ENCODE data around the gene MYO1H. TPM values are rescaled to one million over a fixed set of nuclear protein-coding genes. Genes with fewer than 3 reads are reported as not detected.

MYO1H gene
- total RNA-seq, 1 experiment from 2014 or later, result 0.26 TPM

- no peaks in the 10 kb centered on the region for H3K9me3 ChIP-seq (ENCODE audit: control insufficient read depth, low read depth, low read length)
- Mint-ChIP-seq H3K4me3 (no peak overlapping the region; a peak in 1 of 5 replicates), H3K36me3 (ENCODE audit: insufficient read depth in 1 of 3, low read depth in 3 of 3) (peaks cover 3 to 38% (median 22%) of the 10 kb centered on the region in 3 experiments; a peak in 6 of 7 replicates), H3K27ac (peak overlapping the region in 2 of 3 experiments; percentile 27 to 50; a peak in 3 of 7 replicates), H3K9me3 (no peaks in the 10 kb centered on the region), H3K4me1 (peaks cover 8 to 10% of the 10 kb centered on the region in 2 experiments; a peak in 3 of 4 replicates), H3K27me3 (ENCODE audit: low read depth) (no peaks in the 10 kb centered on the region)
- no peak overlapping the region for H4K5ac ChIP-seq (ENCODE audit: insufficient read length, low read depth, low read length)
- no peak overlapping the region for H4K8ac ChIP-seq (replicated peaks; ENCODE audit: insufficient read length, low read depth, low read length)
- no peak for DNase-seq
- H3K79me2 ChIP-seq (ENCODE audit: insufficient read depth, low read length), result no peaks in the 10 kb centered on the region
- no peak overlapping the region for H2BK12ac ChIP-seq (ENCODE audit: insufficient read length, low read depth, low read length)
- no peak overlapping the region for H2BK5ac ChIP-seq (ENCODE audit: insufficient read length, low read length)
- H3K4me1 ChIP-seq (ENCODE audit: insufficient read depth, low read length), result no peaks in the 10 kb centered on the region; the same call in 1 of the 2 replicates
- H3K79me1 ChIP-seq (ENCODE audit: insufficient read depth, low read depth, low read length, poor library complexity, severe bottlenecking), result no peaks in the 10 kb centered on the region
- H2BK15ac ChIP-seq (ENCODE audit: low read depth, low read length), result no peak overlapping the region
- no CpG with 5 or more reads among the region's 6 CpGs for WGBS (ENCODE audit: extremely low coverage, insufficient read length, low lambda C conversion rate)
- H2AK5ac ChIP-seq (ENCODE audit: insufficient read length, low read length), result no peak overlapping the region
- H4K91ac ChIP-seq (ENCODE audit: insufficient read length, low read depth, low read length), result no peak overlapping the region
- H3K4ac ChIP-seq (ENCODE audit: low read depth, low read length), result no peak overlapping the region
- no peak overlapping the region for H3T11ph ChIP-seq (ENCODE audit: low read length)
- no peaks in the 10 kb centered on the region for H4K20me1 ChIP-seq (ENCODE audit: control insufficient read depth, insufficient read depth, insufficient read length)
- H2BK120ac ChIP-seq (ENCODE audit: low read depth, low read length, poor library complexity, severe bottlenecking), result no peak overlapping the region
- H3K23ac ChIP-seq (ENCODE audit: insufficient read length, low read depth, low read length), result no peak overlapping the region
- H3K4me2 ChIP-seq (ENCODE audit: insufficient read depth, insufficient read length, low read length), result no peak overlapping the region
- H2BK20ac ChIP-seq (ENCODE audit: low read depth, low read length, poor library complexity, severe bottlenecking), result no peak overlapping the region
- H3K18ac ChIP-seq (ENCODE audit: insufficient read length, low read depth, low read length), result no peak overlapping the region
- no peak overlapping the region for H3K9ac ChIP-seq (ENCODE audit: extremely low read depth, insufficient read length, low read length)
- H3K27ac ChIP-seq (ENCODE audit: insufficient read length, low read depth, low read length), result no peak overlapping the region
- no peaks in the 10 kb centered on the region for H3K23me2 ChIP-seq (ENCODE audit: insufficient read length, low read depth, low read length, poor library complexity, severe bottlenecking)
- H3K56ac ChIP-seq (ENCODE audit: insufficient read length, low read depth, low read length), result no peak overlapping the region
- no peak overlapping the region for H3K14ac ChIP-seq (ENCODE audit: insufficient read depth, low read length)
- H2AFZ ChIP-seq (ENCODE audit: low read length), result no peak overlapping the region
- no peaks in the 10 kb centered on the region for H3K27me3 ChIP-seq (ENCODE audit: insufficient read depth, low read length)
- TF ChIP-seq CTCF (conservative IDR thresholded peaks at IDR 0.05), result no peak
Measured at GRCh38 chr12:109444259-109444658, 96.6 kb downstream of the MYO1H start.

Measured in H9 (cell line).